Stimulated activated CD4-positive, alpha-beta T cell treated with anti-CD3 and anti-CD28 coated beads, Interleukin-2, amount 100 ng/mL, for 4 hours (primary cell): Measurements from ENCODE around the gene MT1H.
"Not testable (repeated sequence)": the region's sequence is repeated elsewhere in the genome, so short reads cannot be mapped to it uniquely, and the experiment has no call there.

Experiments
- DNase-seq: peaks from one replicate; pipeline ENCODE4 v3.0.0-alpha.2; 2020; ENCODE audit warnings: low read depth

The MT1H gene

GRCh38 chr16:56669005-56669839 is at the start of gene MT1H:
Gene MT1H, plus strand, starts transcription at chr16:56669814. Its CDS starts 71 bp downstream, at chr16:56669885.
- DNase-seq = no peak

GRCh38 chr16:56620339-56620897 is 49.2 kb upstream of the MT1H start:
- no peak for DNase-seq

GRCh38 chr16:56621665-56622445 is 47.8 kb upstream of the MT1H start:
- DNase-seq = not testable (repeated sequence)

- DNase-seq = not testable (repeated sequence)
Measured at GRCh38 chr16:56623184-56623583, 46.4 kb upstream of the MT1H start.

GRCh38 chr16:56623637-56624036 is 46.0 kb upstream of the MT1H start:
- no peak for DNase-seq

GRCh38 chr16:56625140-56625942 is 44.3 kb upstream of the MT1H start, which contains the start of gene MT1E:
Gene MT1E, plus strand, starts transcription at chr16:56625781. Its CDS starts 71 bp downstream, at chr16:56625852.
- DNase-seq = no peak

- no peak for DNase-seq
Measured at GRCh38 chr16:56625943-56626654, 43.5 kb upstream of the MT1H start.

GRCh38 chr16:56626685-56627084 is 42.9 kb upstream of the MT1H start:
- DNase-seq = no peak

- DNase-seq = no peak
Measured at GRCh38 chr16:56628486-56629350, 40.9 kb upstream of the MT1H start.

GRCh38 chr16:56629531-56629930 is 40.1 kb upstream of the MT1H start:
- no peak for DNase-seq

GRCh38 chr16:56630134-56630533 is 39.5 kb upstream of the MT1H start:
- DNase-seq = no peak

- DNase-seq = no peak
Measured at GRCh38 chr16:56631197-56631596, 38.4 kb upstream of the MT1H start.

- no peak for DNase-seq
Measured at GRCh38 chr16:56631832-56632155, 37.8 kb upstream of the MT1H start.

- no peak for DNase-seq
Measured at GRCh38 chr16:56632156-56632847, 37.3 kb upstream of the MT1H start, which contains the start of gene MT1M. Gene MT1M, plus strand, starts transcription at chr16:56632659. Its CDS starts 73 bp downstream, at chr16:56632732.

- DNase-seq = no peak
Measured at GRCh38 chr16:56632848-56633365, 36.7 kb upstream of the MT1H start.

- DNase-seq = no peak
Measured at GRCh38 chr16:56633535-56633934, 36.1 kb upstream of the MT1H start.

- no peak for DNase-seq
Measured at GRCh38 chr16:56634715-56635440, 34.7 kb upstream of the MT1H start.

GRCh38 chr16:56635441-56635967 is 34.1 kb upstream of the MT1H start:
- no peak for DNase-seq
